ENCODE measurements around the gene ABI3BP.

The ABI3BP gene

GRCh38 chr3:100831629-100832028, 161.6 kb downstream of the ABI3BP start:
- DNase-seq (ENCODE audit: low spot score), result no peak

- no peak for DNase-seq (ENCODE audit: low spot score)
These were observed 162.3 kb downstream of the ABI3BP start for GRCh38 chr3:100830931-100831330.

GRCh38 chr3:100825574-100825973, 167.6 kb downstream of the ABI3BP start:
- no peak for DNase-seq (ENCODE audit: low spot score)

DNA sequence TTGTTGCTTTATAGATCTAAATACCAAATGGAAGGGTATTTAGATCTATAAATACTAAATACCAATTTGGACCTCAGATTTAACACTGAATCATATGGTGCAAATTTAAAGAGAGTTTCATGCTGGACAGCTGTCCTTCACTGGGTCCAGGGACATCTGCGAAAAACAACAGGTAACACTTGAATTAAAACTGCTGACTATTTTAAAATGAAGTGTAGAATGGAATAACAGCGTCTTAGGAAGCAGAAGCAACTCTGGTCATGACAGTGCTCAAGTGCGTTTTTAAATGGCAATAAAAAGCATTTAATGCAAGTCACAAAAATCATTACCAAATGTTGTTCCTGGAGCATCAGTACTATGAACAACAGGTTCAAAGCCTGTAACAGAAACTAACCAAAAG, 177.6 kb downstream of the ABI3BP start:
- DNase-seq (ENCODE audit: low spot score), result no peak

DNA sequence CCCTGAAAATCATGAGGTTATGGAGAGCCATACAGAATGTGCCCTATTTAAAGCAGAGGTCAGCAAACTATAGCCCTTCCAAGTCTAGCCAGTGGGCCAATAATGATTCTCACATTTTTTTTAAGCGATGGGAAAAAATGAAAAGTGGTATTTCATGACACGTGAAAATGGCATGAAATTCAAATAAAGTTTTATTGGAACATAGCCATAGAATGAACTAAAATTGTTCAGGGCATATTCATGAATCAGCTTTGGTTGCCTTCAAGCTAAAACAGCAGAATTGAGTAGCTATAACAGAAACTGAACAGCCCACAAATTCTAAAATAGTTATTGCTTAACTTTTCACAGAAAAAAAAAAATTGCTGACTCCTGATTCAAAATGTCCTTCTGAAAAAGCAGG, 179.4 kb downstream of the ABI3BP start:
- no peak for DNase-seq (ENCODE audit: low spot score)

- DNase-seq (ENCODE audit: low spot score), result no peak
These were observed 181.3 kb downstream of the ABI3BP start for GRCh38 chr3:100811779-100812507.

- no peak for DNase-seq (ENCODE audit: low spot score)
These were observed 182.6 kb downstream of the ABI3BP start for GRCh38 chr3:100810671-100811070.

DNA sequence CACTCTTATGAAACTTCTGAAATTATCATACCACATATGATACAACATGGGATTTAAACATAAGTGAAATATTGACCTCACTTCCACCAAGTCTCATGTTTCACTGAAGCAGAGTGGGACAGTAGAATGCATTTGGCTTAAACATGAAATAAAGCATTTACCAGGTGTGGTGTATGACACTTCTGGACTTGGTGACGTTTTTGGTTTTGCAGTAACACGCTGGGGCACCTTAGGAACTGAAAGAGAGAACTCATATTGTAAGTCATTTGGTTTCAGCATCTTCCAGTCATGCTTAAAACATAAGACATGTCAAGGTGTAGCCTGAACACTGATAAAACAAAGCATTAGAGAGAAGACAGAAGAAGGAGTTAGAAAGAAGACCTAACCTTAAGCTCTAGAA, 188.6 kb downstream of the ABI3BP start:
- no peak for DNase-seq (ENCODE audit: low spot score)

- no peak for DNase-seq (ENCODE audit: low spot score)
These were observed 189.5 kb downstream of the ABI3BP start for GRCh38 chr3:100803711-100804110.

DNA sequence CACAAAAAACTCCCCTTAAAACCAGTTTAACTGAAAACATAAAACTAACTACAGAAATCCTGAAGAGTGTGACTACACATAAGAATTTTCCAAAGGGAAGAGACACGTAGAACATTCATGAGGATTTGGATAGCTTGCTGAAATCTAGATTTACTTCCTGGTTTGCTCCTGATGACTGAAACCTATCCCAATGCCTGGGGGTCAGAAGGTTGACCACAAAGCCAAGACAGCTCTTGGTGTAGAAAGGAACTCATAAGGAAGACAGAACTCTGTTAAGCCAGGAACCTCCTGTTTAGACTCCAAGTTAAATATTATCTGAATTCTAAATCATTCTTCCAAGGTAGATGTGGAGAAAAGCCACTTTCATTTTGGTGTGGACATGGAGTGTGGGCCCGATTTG, 191.1 kb downstream of the ABI3BP start:
- DNase-seq (ENCODE audit: low spot score), result no peak

GRCh38 chr3:100798012-100798411, 195.2 kb downstream of the ABI3BP start:
- no peak for DNase-seq (ENCODE audit: low spot score)

GRCh38 chr3:100796556-100796955, 196.7 kb downstream of the ABI3BP start:
- no peak for DNase-seq (ENCODE audit: low spot score)

DNA sequence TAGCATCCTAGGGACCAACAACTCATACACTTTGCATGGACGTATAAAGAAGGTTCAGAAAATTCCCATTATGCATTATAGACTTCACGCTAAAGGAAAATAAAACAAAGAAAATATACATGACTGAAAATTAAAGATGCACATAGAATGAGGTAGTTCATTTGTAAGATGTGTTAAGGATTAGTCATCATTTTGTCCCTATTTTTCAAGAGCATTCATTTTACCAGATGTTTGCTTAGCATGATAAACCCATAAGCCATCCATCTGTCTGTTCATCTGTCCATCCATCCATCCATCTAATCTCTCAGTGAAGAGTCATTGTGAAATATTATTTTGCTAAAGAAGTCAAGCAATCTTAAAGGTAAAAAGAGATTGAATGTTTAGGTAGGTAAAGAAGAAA, 203.6 kb downstream of the ABI3BP start:
- no peak for DNase-seq (ENCODE audit: low spot score)

GRCh38 chr3:100783619-100784018, 209.6 kb downstream of the ABI3BP start:
- no peak for DNase-seq (ENCODE audit: low spot score)

GRCh38 chr3:100782906-100783305, 210.3 kb downstream of the ABI3BP start:
- DNase-seq (ENCODE audit: low spot score), result no peak

DNA sequence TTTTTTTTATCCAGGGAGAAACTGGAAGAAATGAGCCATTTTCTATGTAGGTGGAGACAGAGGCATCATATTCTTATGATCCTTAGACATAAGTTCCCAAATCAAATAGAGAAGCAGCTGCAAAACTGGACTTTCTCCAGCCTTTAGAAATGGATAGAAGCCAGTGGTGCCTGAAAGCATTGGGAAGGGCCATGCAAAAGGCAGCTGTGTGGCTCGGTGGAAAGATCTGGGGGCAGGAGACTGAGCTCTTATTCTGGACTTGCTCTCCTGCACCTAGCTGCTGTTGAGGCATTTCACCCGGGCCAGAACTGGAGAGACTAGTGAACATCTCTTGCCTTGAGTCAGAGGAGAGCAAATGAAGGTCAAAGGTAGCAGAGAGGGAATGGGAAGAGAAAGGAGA, 210.9 kb downstream of the ABI3BP start:
- DNase-seq (ENCODE audit: low spot score), result no peak

GRCh38 chr3:100781301-100781700, 211.9 kb downstream of the ABI3BP start:
- no peak for DNase-seq (ENCODE audit: low spot score)

GRCh38 chr3:100780071-100780622, 213.1 kb downstream of the ABI3BP start:
- DNase-seq (ENCODE audit: low spot score), result no peak

- no peak for DNase-seq (ENCODE audit: low spot score)
These were observed 213.7 kb downstream of the ABI3BP start for GRCh38 chr3:100779480-100779879.

DNA sequence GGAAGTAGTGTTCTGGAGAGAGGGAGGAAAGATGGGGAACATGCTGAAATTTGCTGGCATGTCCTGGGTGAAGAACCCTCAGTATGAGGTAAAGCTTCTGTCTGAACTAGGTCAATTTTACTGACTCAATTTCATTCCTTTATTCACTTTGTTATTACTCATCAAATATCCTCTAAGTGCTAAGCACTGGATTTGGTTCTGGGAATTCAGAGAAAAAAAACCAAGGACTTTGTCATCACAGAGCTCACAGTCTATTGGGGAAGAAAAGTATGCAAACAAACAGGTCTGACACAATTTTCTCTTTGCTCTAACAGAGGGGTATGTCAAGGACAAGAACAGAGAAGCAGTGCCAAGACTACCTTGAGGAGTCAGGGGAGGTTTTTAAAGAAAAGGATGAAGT, 215.9 kb downstream of the ABI3BP start:
- no peak for DNase-seq (ENCODE audit: low spot score)

DNA sequence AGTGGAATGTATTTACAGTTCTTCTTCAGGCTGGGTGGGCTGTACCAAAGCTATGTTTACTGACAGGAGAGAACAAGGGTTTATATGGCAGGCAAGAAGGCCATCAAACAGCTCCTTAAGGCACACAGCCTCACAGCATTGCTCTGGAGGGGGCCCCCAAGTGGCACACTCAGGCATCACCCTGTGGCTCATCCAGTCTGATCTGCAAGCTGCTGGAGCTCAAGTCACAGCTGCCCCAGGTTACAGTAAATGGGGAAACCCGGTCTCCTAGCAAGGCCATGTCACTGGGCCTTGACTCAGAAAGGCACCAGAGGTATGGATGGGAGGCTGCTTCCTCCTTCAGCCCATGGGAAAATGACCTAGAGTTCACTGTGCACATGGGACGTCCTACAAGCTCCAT, 216.5 kb downstream of the ABI3BP start:
- DNase-seq (ENCODE audit: low spot score), result no peak

GRCh38 chr3:100776097-100776729, 217.0 kb downstream of the ABI3BP start:
- no peak for DNase-seq (ENCODE audit: low spot score)

DNA sequence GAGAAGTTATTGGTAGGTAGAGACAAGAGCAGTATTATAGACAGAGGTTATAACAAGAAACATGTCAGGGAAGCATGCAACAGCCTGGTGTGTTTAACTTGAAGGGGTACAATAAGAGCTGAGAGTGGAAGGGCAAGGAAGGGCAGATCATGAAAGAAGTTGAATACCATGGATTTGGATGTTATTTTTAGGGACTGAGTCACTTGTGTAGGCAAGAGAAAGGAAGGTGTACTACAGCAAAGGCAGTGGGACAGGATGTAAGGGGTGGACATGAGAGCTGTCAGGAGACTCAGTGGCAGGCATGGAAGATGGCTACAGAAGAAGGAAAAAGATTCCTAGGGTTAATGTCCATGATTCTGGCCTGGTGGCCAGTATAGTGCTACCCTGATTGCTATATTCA, 217.6 kb downstream of the ABI3BP start:
- no peak for DNase-seq (ENCODE audit: low spot score)

DNA sequence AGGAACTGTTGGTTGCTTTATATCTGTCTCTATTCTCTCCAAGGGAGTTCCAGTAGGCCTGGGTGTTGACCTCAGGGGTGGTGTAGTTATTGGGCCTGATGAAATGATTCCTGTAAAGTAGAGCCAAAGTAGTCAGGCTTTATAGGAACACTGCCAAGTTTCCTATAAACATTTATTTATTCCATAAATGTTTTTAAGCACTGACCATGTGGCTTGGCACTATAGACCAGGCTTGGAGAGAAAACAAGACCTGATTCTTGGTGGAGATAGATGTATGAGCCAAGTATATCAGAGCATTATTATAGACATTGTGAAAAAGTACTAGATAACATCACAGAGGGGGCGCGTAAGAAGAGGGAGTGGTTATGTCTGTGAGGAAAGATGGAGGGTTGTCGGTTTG, 218.0 kb downstream of the ABI3BP start:
- DNase-seq (ENCODE audit: low spot score), result no peak
